Gastrocnemius medialis (tissue), 4 donors: ENCODE results near the gene AIFM2.

ENCODE experiments used
- CTCF ChIP-seq, 5 experiments: fragments of 450-650 bp in 3 of 5; fragments of 200-600 bp in 2 of 5; sonication (generic) in 2 of 5; IDR thresholded peaks in 4 of 5; conservative IDR thresholded peaks in 1 of 5; 1 replicate in 4 of 5; 2 replicates in 1 of 5; pipeline ENCODE4 v1.5.1; 2016 to 2019; ENCODE audit warnings: antibody characterized with exemption in 5 of 5, mild to moderate bottlenecking in 3 of 5, moderate library complexity in 3 of 5
- POLR2A ChIP-seq, 2 donors: fragments of 450-650 bp; IDR thresholded peaks; one replicate each; pipeline ENCODE4 v1.6.1; 2017; ENCODE audit warnings: antibody characterized with exemption in 2 of 2, mild to moderate bottlenecking in 2 of 2, moderate library complexity in 2 of 2

GRCh38 chr10:70123817-70124216 lies 8.8 kb downstream of the AIFM2 start:
- TF ChIP-seq POLR2A (IDR thresholded peaks at IDR 0.05) (no peak), CTCF (IDR thresholded peaks at IDR 0.05 in 4 of 5, conservative IDR thresholded peaks at IDR 0.05 in 1 of 5) (no peak)
